Esophagus squamous epithelium (tissue), 5 donors: ENCODE results near the gene LGR6. TPM values are rescaled to one million over a fixed set of nuclear protein-coding genes. Genes with fewer than 3 reads are reported as not detected.

ENCODE experiments used
- DNase-seq: peaks from one replicate; lab custom pipeline; 2025; lab: John Stamatoyannopoulos, UW
- H3K27ac ChIP-seq, 4 donors: fragments of 200-600 bp; sonication (generic); one replicate each; pipeline ENCODE4 v1.5.1; 2016 to 2019; ENCODE audit warnings: mild to moderate bottlenecking in 1 of 4
- H3K27me3 ChIP-seq, 4 donors: fragments of 200-600 bp; sonication (generic); 1 replicate in 3 of 4; 2 replicates in 1 of 4; pipeline versions ENCODE4 v1.5.1 to v1.6.0; 2017 to 2021; ENCODE audit warnings: antibody characterized with exemption in 1 of 4
- H3K36me3 ChIP-seq, 3 donors: fragments of 200-600 bp; sonication (generic); one replicate each; pipeline ENCODE4 v1.5.1; 2016 to 2019
- H3K4me1 ChIP-seq, 3 donors: fragments of 200-600 bp; sonication (generic); one replicate each; pipeline ENCODE4 v1.5.1; 2017 to 2019
- H3K4me3 ChIP-seq, 4 donors: fragments of 200-600 bp; sonication (generic); 1 replicate in 3 of 4; 2 replicates in 1 of 4; pipeline ENCODE4 v1.5.1; 2016 to 2019; ENCODE audit warnings: mild to moderate bottlenecking in 2 of 4, moderate library complexity in 1 of 4
- H3K9me3 ChIP-seq, 3 donors: fragments of 200-600 bp; sonication (generic); one replicate each; pipeline ENCODE4 v1.5.1; 2016 to 2019
- POLR2A ChIP-seq, 4 donors: fragments of 450-650 bp; IDR thresholded peaks; one replicate each; pipeline ENCODE4 v1.6.1; 2017; ENCODE audit warnings: antibody characterized with exemption in 4 of 4, mild to moderate bottlenecking in 4 of 4, moderate library complexity in 3 of 4
- WGBS, 2 donors: methylation state at CpG; one replicate each; pipeline ENCODE4 v1.1.5; 2018; 5-methylcytosine and 5-hydroxymethylcytosine counted together
- intact Hi-C: fragments of 100-400 bp; cut with DNase I; formaldehyde crosslinking; loops from one replicate; pipeline ENCODE4 v1.15.0; 2022
- total RNA-seq, 4 donors: library from RNA; depleted of rRNA; stranded (reverse); fragments of >200 nt; gene quantifications; one replicate each; pipeline ENCODE4 v1.1.0, GENCODE V29; 2016
- TF ChIP-seq, protein P1 (sequence below), 6 experiments: fragments of 450-650 bp in 4 of 6; fragments of 200-600 bp in 2 of 6; sonication (generic) in 2 of 6; IDR thresholded peaks; one replicate each; pipeline ENCODE4 v1.5.1; 2016 to 2019; ENCODE audit warnings: antibody characterized with exemption in 6 of 6, mild to moderate bottlenecking in 4 of 6, moderate library complexity in 4 of 6
- donor health status: DM: yes; HTN: yes; CAD: no.

Gene LGR6
- total RNA-seq, 4 donors from 2014 or later = 0.53 to 6.4 (median 2.9) TPM

DNA sequence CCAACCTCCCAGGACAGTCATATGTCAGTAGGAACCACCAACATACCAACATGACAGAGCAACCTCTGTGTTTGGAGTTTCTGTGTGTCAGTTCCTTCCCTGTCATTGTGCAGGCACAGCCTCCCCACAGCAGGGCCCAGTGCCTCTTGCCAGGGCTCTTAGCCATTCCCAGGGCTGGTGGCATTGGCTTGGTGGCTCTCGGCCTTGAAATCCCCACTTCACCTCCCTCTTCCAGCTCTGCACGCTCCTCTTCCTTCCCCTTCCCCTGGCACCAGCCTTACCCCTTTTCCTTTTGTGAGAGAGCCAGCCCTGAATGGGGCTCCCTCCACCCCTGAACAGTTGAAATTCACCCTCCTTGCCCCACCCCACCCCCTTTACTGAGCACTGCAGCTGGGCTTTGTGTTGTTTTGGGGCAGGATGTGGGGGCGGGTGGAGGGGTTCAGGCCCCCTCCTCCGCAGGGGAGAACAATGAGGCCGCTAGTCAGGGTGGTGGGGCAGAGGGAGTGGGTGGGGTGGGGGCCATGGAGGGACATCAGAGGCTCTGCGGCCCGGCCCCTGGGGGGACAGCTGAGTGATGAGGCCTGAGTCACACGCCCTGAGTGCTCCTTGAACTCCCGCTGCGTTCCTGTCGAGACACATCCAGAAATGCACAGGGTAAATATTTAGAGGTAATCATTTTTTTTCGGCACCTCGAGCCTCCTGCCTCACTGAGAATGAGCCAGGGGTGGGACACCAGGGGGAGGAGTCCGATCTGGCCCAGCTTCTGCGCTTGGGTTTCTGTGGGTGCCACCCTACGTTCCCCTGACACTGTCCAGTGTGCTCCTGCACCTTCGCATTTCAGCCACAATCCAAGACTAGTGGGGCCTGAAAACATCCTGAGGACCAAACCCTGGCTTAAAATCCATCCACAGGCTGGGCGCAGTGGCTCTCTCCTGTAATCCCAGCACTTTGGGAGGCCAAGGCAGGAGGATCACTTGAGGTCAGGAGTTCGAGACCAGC, 28.6 kb downstream of the LGR6 start:
- peaks cover 0 to 100% (median 0%) of the 10 kb centered on the region in 4 donors for H3K27me3 ChIP-seq
- H3K9me3 ChIP-seq = no peaks in the 10 kb centered on the region
- no peaks in the 10 kb centered on the region for H3K36me3 ChIP-seq
- no peak overlapping the region for H3K4me3 ChIP-seq
- no peak for DNase-seq
- peaks cover 0 to 31% (median 6%) of the 10 kb centered on the region in 3 donors for H3K4me1 ChIP-seq
- intact Hi-C loops = no loop called here
- WGBS, 2 donors = 25 to 29% methylated on average over 8 to 12 of the region's 19 CpGs
- no peak for TF ChIP-seq POLR2A (IDR thresholded peaks at IDR 0.05)
- TF ChIP-seq, protein P1, sequence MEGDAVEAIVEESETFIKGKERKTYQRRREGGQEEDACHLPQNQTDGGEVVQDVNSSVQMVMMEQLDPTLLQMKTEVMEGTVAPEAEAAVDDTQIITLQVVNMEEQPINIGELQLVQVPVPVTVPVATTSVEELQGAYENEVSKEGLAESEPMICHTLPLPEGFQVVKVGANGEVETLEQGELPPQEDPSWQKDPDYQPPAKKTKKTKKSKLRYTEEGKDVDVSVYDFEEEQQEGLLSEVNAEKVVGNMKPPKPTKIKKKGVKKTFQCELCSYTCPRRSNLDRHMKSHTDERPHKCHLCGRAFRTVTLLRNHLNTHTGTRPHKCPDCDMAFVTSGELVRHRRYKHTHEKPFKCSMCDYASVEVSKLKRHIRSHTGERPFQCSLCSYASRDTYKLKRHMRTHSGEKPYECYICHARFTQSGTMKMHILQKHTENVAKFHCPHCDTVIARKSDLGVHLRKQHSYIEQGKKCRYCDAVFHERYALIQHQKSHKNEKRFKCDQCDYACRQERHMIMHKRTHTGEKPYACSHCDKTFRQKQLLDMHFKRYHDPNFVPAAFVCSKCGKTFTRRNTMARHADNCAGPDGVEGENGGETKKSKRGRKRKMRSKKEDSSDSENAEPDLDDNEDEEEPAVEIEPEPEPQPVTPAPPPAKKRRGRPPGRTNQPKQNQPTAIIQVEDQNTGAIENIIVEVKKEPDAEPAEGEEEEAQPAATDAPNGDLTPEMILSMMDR (IDR thresholded peaks at IDR 0.05) = no peak
- peak overlapping the region in 3 of 4 donors; percentile 14 to 39 (median 33) for H3K27ac ChIP-seq

DNA sequence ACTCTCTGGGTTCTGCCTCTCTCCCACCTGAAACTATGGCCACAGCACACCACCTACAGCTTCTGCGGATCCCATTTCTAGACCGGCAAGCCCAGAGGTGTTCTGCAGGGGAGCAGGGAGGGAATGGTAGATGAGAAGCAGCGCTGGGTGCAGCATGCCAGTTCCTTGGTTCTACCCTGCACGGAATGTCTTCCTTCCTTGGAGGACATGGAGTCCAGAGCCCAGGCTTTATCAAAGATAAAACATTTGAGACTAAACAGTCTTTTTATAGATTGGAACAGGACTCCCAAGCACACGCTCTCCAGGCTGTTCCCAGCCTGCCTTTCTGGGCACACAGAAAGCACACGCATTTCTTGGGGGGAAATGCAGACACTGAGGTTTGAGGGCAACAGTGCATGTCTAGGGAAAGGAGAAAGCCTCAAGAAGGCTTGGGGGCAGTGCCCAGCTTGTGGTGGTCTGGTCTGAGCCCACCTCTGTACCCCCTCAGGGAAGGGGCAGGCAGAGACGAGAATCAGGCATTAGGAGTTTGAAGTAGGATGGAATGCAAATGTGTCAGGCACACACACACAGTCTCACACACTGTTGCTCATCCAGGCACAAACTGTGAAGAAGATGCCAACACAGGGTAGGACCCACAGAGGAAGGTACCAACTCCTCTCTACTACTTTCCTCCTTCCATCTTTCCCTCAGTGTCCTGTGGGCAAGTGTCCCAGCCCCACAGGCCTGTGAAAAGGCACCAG, 29.7 kb downstream of the LGR6 start:
- 71 to 74% methylated on average over 7 of the region's 7 CpGs for WGBS, 2 donors
- Histone ChIP-seq H3K9me3 (no peaks in the 10 kb centered on the region), H3K4me3 (no peak overlapping the region), H3K27ac (no peak overlapping the region), H3K36me3 (no peaks in the 10 kb centered on the region), H3K4me1 (peaks cover 0 to 36% (median 6%) of the 10 kb centered on the region in 3 donors), H3K27me3 (peaks cover 0 to 100% (median 0%) of the 10 kb centered on the region in 4 donors)
- no peak for DNase-seq
- intact Hi-C loops = no loop called here
- no peak for TF ChIP-seq POLR2A (IDR thresholded peaks at IDR 0.05)
- TF ChIP-seq, protein P1 (IDR thresholded peaks at IDR 0.05) = no peak

DNA sequence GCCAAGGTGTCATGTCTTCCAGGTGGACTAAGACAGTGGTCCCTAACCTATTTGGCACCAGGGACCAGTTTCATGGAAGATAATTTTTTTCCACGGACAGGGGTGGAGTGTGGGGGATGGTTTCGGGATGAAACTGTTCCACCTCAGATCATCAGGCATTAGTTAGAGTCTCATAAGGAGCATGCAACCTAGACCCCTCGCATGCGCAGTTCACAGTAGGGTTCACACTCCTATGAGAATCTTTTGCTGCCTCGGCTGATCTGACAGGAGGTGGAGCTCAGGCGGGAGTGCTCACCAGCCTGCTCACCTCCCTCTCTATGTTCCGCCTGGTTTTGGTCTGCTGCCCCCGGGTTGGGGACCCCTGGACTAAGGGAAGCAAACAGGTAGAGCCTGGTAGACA, 30.9 kb downstream of the LGR6 start:
- Histone ChIP-seq H3K36me3 (no peaks in the 10 kb centered on the region), H3K27me3 (peaks cover 0 to 98% (median 0%) of the 10 kb centered on the region in 4 donors), H3K9me3 (no peaks in the 10 kb centered on the region), H3K27ac (no peak overlapping the region), H3K4me1 (peaks cover 8 to 48% (median 11%) of the 10 kb centered on the region in 3 donors), H3K4me3 (no peak overlapping the region)
- no peak for DNase-seq
- TF ChIP-seq, protein P1 (IDR thresholded peaks at IDR 0.05) = no peak
- TF ChIP-seq POLR2A (IDR thresholded peaks at IDR 0.05) = no peak
- intact Hi-C loops = no loop called here
- WGBS, 2 donors = 79 to 86% methylated on average over 6 to 8 of the region's 8 CpGs

DNA sequence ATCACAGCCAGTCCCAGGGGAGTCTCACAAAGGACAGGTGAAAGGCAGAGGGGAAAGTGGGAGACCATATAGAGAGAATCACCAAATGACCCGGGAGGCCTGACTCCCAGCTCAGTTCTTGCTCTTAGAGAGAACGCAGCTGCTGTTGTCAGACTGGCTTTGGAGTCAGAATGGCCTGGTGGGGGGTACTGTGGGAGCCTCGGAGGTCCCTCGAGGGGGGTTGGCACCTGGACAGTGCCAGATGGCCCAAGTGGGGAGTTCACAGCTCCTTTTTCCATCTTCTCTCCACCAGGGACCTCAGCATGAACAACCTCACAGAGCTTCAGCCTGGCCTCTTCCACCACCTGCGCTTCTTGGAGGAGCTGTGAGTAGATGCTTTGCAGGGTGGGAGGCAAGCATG, 31.5 kb downstream of the LGR6 start:
- no peak for DNase-seq
- TF ChIP-seq POLR2A (IDR thresholded peaks at IDR 0.05) = no peak
- TF ChIP-seq, protein P1 (IDR thresholded peaks at IDR 0.05) = no peak

More for the DNA sequence above, 31.5 kb downstream of the LGR6 start:
- 73 to 75% methylated on average over 2 to 5 of the region's 5 CpGs for WGBS, 2 donors
- Histone ChIP-seq H3K4me1 (peaks cover 8 to 54% (median 15%) of the 10 kb centered on the region in 3 donors), H3K27ac (no peak overlapping the region), H3K4me3 (no peak overlapping the region), H3K9me3 (no peaks in the 10 kb centered on the region), H3K27me3 (peaks cover 0 to 98% (median 0%) of the 10 kb centered on the region in 4 donors), H3K36me3 (no peaks in the 10 kb centered on the region)
- intact Hi-C loops = no loop called here
